Bronchial epithelial cell (primary cell): ENCODE results near the gene POU4F1. TPM values are rescaled to one million over a fixed set of nuclear protein-coding genes. Genes with fewer than 3 reads are reported as not detected.

Experiments
- DNase-seq: peaks from one replicate; pipeline ENCODE4 v3.0.0-alpha.2; 2010; ENCODE audit warnings: low read depth
- FAIRE-seq: peaks from 2 replicates; lab custom pipeline; 2011; peaks lifted over from hg19 to GRCh38; lab: Jason Lieb, UNC
- H3K27me3 ChIP-seq: 2 replicates; pipeline ENCODE4 v1.5.1; 2011; ENCODE audit warnings: low read length; ENCODE audit not compliant: control insufficient read depth, insufficient read depth
- H3K36me3 ChIP-seq: 2 replicates; pipeline ENCODE4 v1.5.1; 2011; ENCODE audit warnings: low read length; ENCODE audit not compliant: control insufficient read depth, insufficient read depth
- H3K4me3 ChIP-seq: 2 replicates; pipeline ENCODE4 v1.5.1; 2011; ENCODE audit warnings: mild to moderate bottlenecking, low read depth, low read length, control low read depth
- total RNA-seq: library from RNA; depleted of rRNA; stranded (reverse); fragments of >200 nt; gene quantifications from 2 replicates; pipeline ENCODE4 v1.2.1, GENCODE V29; 2014
- TF ChIP-seq, protein P1 (sequence below): IDR thresholded peaks from 2 replicates; pipeline ENCODE4 v1.5.1; 2011; ENCODE audit warnings: mild to moderate bottlenecking, moderate library complexity, low read length, control low read depth, inconsistent platforms; ENCODE audit not compliant: insufficient read depth, severe bottlenecking

POU4F1 gene
- total RNA-seq, 1 donor from 2014 or later, result not detected

DNA sequence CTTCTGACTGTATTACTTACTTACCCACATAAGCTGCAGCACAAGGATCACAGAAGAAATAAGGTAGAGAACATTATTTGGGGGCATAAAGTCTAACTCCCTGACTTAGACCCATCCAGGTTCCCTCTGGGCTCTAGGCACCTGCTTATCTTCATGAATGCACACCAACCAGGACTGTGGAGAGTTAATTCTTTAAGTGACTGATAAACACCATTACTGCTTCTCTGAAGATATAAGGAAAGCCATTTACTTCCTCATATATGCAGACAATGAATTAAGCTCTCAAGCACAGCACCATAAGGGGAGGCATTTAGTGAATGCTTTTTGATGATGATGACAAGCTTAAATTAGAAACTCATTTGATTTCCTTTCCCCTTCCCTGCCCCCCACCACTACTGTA, 33.1 kb upstream of the POU4F1 start:
- FAIRE-seq, result no peak
- TF ChIP-seq, protein P1, sequence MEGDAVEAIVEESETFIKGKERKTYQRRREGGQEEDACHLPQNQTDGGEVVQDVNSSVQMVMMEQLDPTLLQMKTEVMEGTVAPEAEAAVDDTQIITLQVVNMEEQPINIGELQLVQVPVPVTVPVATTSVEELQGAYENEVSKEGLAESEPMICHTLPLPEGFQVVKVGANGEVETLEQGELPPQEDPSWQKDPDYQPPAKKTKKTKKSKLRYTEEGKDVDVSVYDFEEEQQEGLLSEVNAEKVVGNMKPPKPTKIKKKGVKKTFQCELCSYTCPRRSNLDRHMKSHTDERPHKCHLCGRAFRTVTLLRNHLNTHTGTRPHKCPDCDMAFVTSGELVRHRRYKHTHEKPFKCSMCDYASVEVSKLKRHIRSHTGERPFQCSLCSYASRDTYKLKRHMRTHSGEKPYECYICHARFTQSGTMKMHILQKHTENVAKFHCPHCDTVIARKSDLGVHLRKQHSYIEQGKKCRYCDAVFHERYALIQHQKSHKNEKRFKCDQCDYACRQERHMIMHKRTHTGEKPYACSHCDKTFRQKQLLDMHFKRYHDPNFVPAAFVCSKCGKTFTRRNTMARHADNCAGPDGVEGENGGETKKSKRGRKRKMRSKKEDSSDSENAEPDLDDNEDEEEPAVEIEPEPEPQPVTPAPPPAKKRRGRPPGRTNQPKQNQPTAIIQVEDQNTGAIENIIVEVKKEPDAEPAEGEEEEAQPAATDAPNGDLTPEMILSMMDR, result no peak
- H3K27me3 ChIP-seq, result no peaks in the 10 kb centered on the region
- DNase-seq, result no peak
- no peak overlapping the region for H3K4me3 ChIP-seq
- peaks cover 3% of the 10 kb centered on the region for H3K36me3 ChIP-seq

DNA sequence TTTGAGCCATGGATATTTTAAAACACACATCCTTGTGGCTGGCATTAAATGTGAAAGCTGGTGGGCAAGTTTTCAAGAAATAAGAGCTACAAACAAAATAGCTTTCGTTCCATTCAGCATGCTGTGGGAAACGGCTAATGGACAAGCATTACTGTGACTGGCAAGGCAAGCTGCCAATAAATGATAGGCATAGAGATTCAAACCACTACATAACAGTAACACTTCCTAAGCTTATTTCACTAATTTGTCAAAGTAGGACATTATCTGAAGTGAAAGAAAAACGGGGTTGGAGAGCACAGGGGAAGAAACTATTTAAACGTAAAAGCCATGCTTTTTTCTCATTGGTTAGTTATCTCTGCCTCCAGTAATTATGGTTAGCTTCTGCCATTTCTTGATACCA, 29.6 kb upstream of the POU4F1 start:
- DNase-seq, result no peak
- Histone ChIP-seq H3K27me3 (no peaks in the 10 kb centered on the region), H3K36me3 (peaks cover 3% of the 10 kb centered on the region), H3K4me3 (no peak overlapping the region)
- TF ChIP-seq, protein P1, result no peak
- FAIRE-seq, result no peak

DNA sequence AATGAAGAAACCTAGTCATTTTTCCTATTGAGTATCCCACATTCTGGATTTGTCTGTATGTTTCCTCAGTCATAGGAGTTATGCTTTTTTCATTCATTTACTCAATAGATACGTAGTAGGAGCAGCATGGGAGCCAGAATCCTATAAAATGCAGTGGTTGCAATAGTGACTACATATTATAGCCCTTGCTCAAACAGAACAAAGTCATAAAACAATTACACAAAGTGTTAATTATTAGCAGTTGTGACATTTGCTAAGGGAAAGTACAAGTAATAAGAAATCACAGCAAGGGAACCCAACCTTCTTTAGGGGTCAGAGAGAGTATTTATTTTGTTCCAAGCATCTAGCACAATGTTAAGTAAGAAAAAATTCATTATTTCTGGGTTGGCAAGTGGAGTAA, 27.7 kb upstream of the POU4F1 start:
- no peaks in the 10 kb centered on the region for H3K27me3 ChIP-seq
- TF ChIP-seq, protein P1, result no peak
- DNase-seq, result no peak
- H3K4me3 ChIP-seq, result no peak overlapping the region
- H3K36me3 ChIP-seq, result peaks cover 3% of the 10 kb centered on the region
- FAIRE-seq, result no peak

DNA sequence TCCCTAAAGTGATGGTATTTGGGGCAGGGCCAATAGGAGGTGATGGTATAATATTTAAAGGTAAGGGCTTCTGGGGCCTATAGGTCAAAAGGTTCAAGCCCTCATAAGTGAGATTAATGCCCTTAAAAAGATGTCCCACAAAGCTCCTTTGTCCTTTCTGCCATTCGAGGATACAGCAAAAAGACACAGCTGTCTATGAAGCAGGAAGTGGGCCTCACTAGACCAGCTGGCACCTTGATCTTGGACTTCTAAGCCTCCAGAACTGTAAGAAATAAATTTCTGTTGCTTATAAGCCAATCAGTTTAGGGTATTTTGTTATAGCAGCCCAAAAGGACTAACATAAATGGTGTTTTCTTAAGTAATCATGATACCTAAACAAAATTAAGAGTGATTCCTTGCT, 27.2 kb upstream of the POU4F1 start:
- Histone ChIP-seq H3K4me3 (no peak overlapping the region), H3K36me3 (peaks cover 3% of the 10 kb centered on the region), H3K27me3 (no peaks in the 10 kb centered on the region)
- TF ChIP-seq, protein P1, result no peak
- DNase-seq, result no peak
- no peak for FAIRE-seq

DNA sequence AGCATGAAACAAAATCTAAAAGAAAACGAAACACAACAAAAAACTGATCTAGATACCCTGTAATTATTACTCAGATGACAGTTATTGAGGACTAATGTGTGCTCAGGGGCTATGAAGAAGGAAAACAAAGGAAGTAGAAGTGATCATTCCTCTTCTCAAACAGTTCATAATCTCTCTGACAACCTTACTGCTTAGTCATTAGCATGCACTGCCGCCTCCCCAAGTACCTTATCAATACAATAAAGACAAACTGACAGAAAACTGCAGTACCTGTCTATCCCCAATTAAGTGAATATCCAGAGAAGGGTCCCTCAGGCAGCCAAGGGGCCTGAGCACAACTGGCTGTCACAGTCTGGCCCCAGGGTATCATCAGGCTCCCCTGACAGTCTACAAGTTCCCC, 22.0 kb upstream of the POU4F1 start:
- DNase-seq, result no peak
- no peak for FAIRE-seq
- TF ChIP-seq, protein P1, result no peak
- Histone ChIP-seq H3K27me3 (no peaks in the 10 kb centered on the region), H3K4me3 (no peak overlapping the region), H3K36me3 (peaks cover 1% of the 10 kb centered on the region)

DNA sequence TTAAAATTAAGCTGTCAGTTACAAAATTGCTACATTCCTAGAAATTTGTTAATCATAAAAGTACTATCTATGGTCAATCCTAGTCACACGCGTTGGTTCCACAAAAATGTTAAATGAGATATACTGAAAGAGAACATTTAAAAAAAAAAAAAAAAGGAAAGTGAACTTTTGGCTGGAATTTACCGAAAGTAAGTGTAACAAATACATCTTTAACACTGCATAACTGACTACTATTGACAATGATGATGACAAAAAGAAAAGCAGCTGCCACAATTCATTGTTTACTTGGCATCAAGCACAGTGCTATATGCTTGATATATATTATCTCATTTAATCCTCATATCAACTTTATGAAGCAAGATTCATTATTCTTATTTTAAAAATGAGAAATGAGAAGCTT, 19.8 kb upstream of the POU4F1 start:
- TF ChIP-seq, protein P1, result no peak
- no peak for FAIRE-seq

More for the DNA sequence above, 19.8 kb upstream of the POU4F1 start:
- Histone ChIP-seq H3K4me3 (no peak overlapping the region), H3K36me3 (peaks cover 1% of the 10 kb centered on the region), H3K27me3 (no peaks in the 10 kb centered on the region)
- DNase-seq, result no peak
